ENCODE results near the gene CCSER2. TPM values are rescaled to one million over a fixed set of nuclear protein-coding genes. Genes with fewer than 3 reads are reported as not detected.

The CCSER2 gene
- total RNA-seq, 1 donor from 2014 or later = 80.2 TPM

- Mint-ChIP-seq H3K27ac (ENCODE audit: unreplicated experiment) (no peak overlapping the region), H3K36me3 (ENCODE audit: low read depth, unreplicated experiment) (no peaks in the 10 kb centered on the region), H3K27me3 (ENCODE audit: unreplicated experiment) (no peaks in the 10 kb centered on the region), H3K4me1 (ENCODE audit: unreplicated experiment) (no peaks in the 10 kb centered on the region), H3K9me3 (ENCODE audit: unreplicated experiment) (no peaks in the 10 kb centered on the region), H3K4me3 (ENCODE audit: unreplicated experiment) (no peak overlapping the region)
- DNase-seq (ENCODE audit: low spot score) = no peak
- TF ChIP-seq CTCF (IDR thresholded peaks at IDR 0.05; ENCODE audit: unreplicated experiment) = no peak
Measured at GRCh38 chr10:84549368-84550165, 221.2 kb downstream of the CCSER2 start.

GRCh38 chr10:84550756-84551436, 222.5 kb downstream of the CCSER2 start:
- Mint-ChIP-seq H3K4me3 (ENCODE audit: unreplicated experiment) (no peak overlapping the region), H3K4me1 (ENCODE audit: unreplicated experiment) (no peaks in the 10 kb centered on the region), H3K36me3 (ENCODE audit: low read depth, unreplicated experiment) (no peaks in the 10 kb centered on the region), H3K9me3 (ENCODE audit: unreplicated experiment) (no peaks in the 10 kb centered on the region), H3K27ac (ENCODE audit: unreplicated experiment) (no peak overlapping the region), H3K27me3 (ENCODE audit: unreplicated experiment) (no peaks in the 10 kb centered on the region)
- DNase-seq (ENCODE audit: low spot score) = no peak
- no peak for TF ChIP-seq CTCF (IDR thresholded peaks at IDR 0.05; ENCODE audit: unreplicated experiment)

- Mint-ChIP-seq H3K36me3 (ENCODE audit: low read depth, unreplicated experiment) (no peaks in the 10 kb centered on the region), H3K4me1 (ENCODE audit: unreplicated experiment) (no peaks in the 10 kb centered on the region), H3K27ac (ENCODE audit: unreplicated experiment) (no peak overlapping the region), H3K4me3 (ENCODE audit: unreplicated experiment) (no peak overlapping the region), H3K27me3 (ENCODE audit: unreplicated experiment) (no peaks in the 10 kb centered on the region), H3K9me3 (ENCODE audit: unreplicated experiment) (no peaks in the 10 kb centered on the region)
- DNase-seq (ENCODE audit: low spot score) = no peak
- TF ChIP-seq CTCF (IDR thresholded peaks at IDR 0.05; ENCODE audit: unreplicated experiment) = no peak
Measured at GRCh38 chr10:84551437-84552120, 223.2 kb downstream of the CCSER2 start.

- Mint-ChIP-seq H3K4me3 (ENCODE audit: unreplicated experiment) (no peak overlapping the region), H3K9me3 (ENCODE audit: unreplicated experiment) (no peaks in the 10 kb centered on the region), H3K27ac (ENCODE audit: unreplicated experiment) (no peak overlapping the region), H3K27me3 (ENCODE audit: unreplicated experiment) (no peaks in the 10 kb centered on the region), H3K4me1 (ENCODE audit: unreplicated experiment) (no peaks in the 10 kb centered on the region), H3K36me3 (ENCODE audit: low read depth, unreplicated experiment) (no peaks in the 10 kb centered on the region)
- no peak for DNase-seq (ENCODE audit: low spot score)
- no peak for TF ChIP-seq CTCF (IDR thresholded peaks at IDR 0.05; ENCODE audit: unreplicated experiment)
Measured at GRCh38 chr10:84552478-84552877, 224.1 kb downstream of the CCSER2 start.
